Measurements from ENCODE around the gene LRRC25. TPM values are rescaled to one million over a fixed set of nuclear protein-coding genes. Genes with fewer than 3 reads are reported as not detected.
"Not testable (repeated sequence)": the region's sequence is repeated elsewhere in the genome, so short reads cannot be mapped to it uniquely, and the experiment has no call there.

Gene LRRC25
- total RNA-seq, 2 experiments from 2014 or later, result 0.98 to 4.1 TPM

- Histone ChIP-seq H3K9me3 (ENCODE audit: low read length) (no peaks in the 10 kb centered on the region), H3K4me3 (ENCODE audit: low read depth, low read length, poor library complexity, severe bottlenecking) (no peak overlapping the region), H4K20me1 (ENCODE audit: insufficient read depth, low read length) (no peaks in the 10 kb centered on the region), H3K9me2 (ENCODE audit: insufficient read depth, low read length) (no peaks in the 10 kb centered on the region), H3K27ac (ENCODE audit: low read depth, low read length, poor library complexity, severe bottlenecking) (no peak overlapping the region), H2AFZ (ENCODE audit: low read length) (no peak overlapping the region), H3K4me1 (ENCODE audit: insufficient read depth, low read length, poor library complexity, severe bottlenecking) (no peaks in the 10 kb centered on the region), H3K79me2 (ENCODE audit: insufficient read depth, low read depth, low read length) (no peaks in the 10 kb centered on the region), H3K36me3 (ENCODE audit: insufficient read depth, low read length) (peaks cover 40% of the 10 kb centered on the region), H3K4me2 (ENCODE audit: low read length) (no peak overlapping the region)
- TF ChIP-seq EZH2phosphoT487 (IDR thresholded peaks at IDR 0.05; ENCODE audit: borderline replicate concordance, low read depth, low read length) (no peak), CTCF (conservative IDR thresholded peaks at IDR 0.05; ENCODE audit: low read length) (no peak)
- no peak for DNase-seq (ENCODE audit: low spot score)
- CTCF ChIA-PET (ENCODE audit: unreplicated experiment), result no interaction called here
- intact Hi-C loops (cut with micrococcal nuclease; ENCODE audit: unreplicated experiment), result no loop called here
- BruUV-seq (replicated peaks), result no TSS peak
- POLR2A ChIA-PET, result no interaction called here
Observed at GRCh38 chr19:18357041-18357440, 40.4 kb downstream of the LRRC25 start.

DNA sequence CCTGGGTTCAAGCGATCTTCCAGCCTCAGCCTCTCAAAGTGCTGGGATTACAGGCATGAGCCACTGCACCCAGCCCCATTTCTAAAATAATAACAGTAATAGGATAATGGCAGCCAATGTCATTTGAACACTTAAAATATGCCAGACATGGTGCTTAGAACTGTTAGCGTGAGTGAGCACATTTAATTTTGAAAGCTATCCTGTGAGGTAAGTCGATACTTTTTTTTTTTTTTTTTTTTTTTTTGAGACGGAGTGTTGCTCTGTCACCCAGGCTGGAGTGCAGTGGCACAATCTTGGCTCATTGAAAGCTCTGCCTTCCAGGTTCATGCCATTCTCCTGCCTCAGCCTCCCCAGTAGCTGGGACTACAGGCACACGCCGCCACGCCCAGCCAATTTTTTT lies 42.7 kb downstream of the LRRC25 start:
- H3K4me1 ChIP-seq (ENCODE audit: insufficient read depth, low read length, poor library complexity, severe bottlenecking); H3K27ac ChIP-seq (ENCODE audit: low read depth, low read length, poor library complexity, severe bottlenecking); POLR2A ChIA-PET; H4K20me1 ChIP-seq (ENCODE audit: insufficient read depth, low read length); H3K79me2 ChIP-seq (ENCODE audit: insufficient read depth, low read depth, low read length); H3K9me3 ChIP-seq (ENCODE audit: low read length); CTCF ChIA-PET (ENCODE audit: unreplicated experiment); H3K4me3 ChIP-seq (ENCODE audit: low read depth, low read length, poor library complexity, severe bottlenecking); DNase-seq (ENCODE audit: low spot score); H3K4me2 ChIP-seq (ENCODE audit: low read length); H3K9me2 ChIP-seq (ENCODE audit: insufficient read depth, low read length); H2AFZ ChIP-seq (ENCODE audit: low read length); BruUV-seq (replicated peaks); intact Hi-C loops (cut with micrococcal nuclease; ENCODE audit: unreplicated experiment): not testable (repeated sequence)
- peaks cover 33% of the 10 kb centered on the region for H3K36me3 ChIP-seq (ENCODE audit: insufficient read depth, low read length)

GRCh38 chr19:18353378-18354005 lies 43.9 kb downstream of the LRRC25 start:
- Histone ChIP-seq H3K4me2 (ENCODE audit: low read length) (no peak overlapping the region), H3K4me3 (ENCODE audit: low read depth, low read length, poor library complexity, severe bottlenecking) (no peak overlapping the region), H3K27ac (ENCODE audit: low read depth, low read length, poor library complexity, severe bottlenecking) (no peak overlapping the region), H4K20me1 (ENCODE audit: insufficient read depth, low read length) (no peaks in the 10 kb centered on the region), H2AFZ (ENCODE audit: low read length) (no peak overlapping the region), H3K4me1 (ENCODE audit: insufficient read depth, low read length, poor library complexity, severe bottlenecking) (no peaks in the 10 kb centered on the region), H3K9me2 (ENCODE audit: insufficient read depth, low read length) (no peaks in the 10 kb centered on the region), H3K79me2 (ENCODE audit: insufficient read depth, low read depth, low read length) (no peaks in the 10 kb centered on the region), H3K9me3 (ENCODE audit: low read length) (no peaks in the 10 kb centered on the region), H3K36me3 (ENCODE audit: insufficient read depth, low read length) (peaks cover 32% of the 10 kb centered on the region)
- no TSS peak for BruUV-seq (replicated peaks)
- intact Hi-C loops (cut with micrococcal nuclease; ENCODE audit: unreplicated experiment), result no loop called here
- no peak for TF ChIP-seq EZH2phosphoT487 (IDR thresholded peaks at IDR 0.05; ENCODE audit: borderline replicate concordance, low read depth, low read length)
- no peak for TF ChIP-seq CTCF (conservative IDR thresholded peaks at IDR 0.05; ENCODE audit: low read length)
- POLR2A ChIA-PET, result no interaction called here
- CTCF ChIA-PET (ENCODE audit: unreplicated experiment), result no interaction called here
- DNase-seq (ENCODE audit: low spot score), result no peak

Data from OCI-LY7 (cell line).